Ishikawa (cell line): Measurements from ENCODE around the gene ATF6.

Experiments
- CEBPB ChIP-seq: IDR thresholded peaks from 2 replicates; pipeline ENCODE4 v1.6.1; 2012
- CREB1 ChIP-seq: IDR thresholded peaks from 2 replicates; pipeline ENCODE4 v1.6.1; 2012; ENCODE audit warnings: low read depth
- EP300 ChIP-seq: IDR thresholded peaks from 2 replicates; pipeline ENCODE4 v1.6.1; 2012; ENCODE audit warnings: borderline replicate concordance
- FOXM1 ChIP-seq: IDR thresholded peaks from 2 replicates; pipeline ENCODE4 v1.6.1; 2012; ENCODE audit warnings: low read depth, borderline replicate concordance
- RAD21 ChIP-seq: IDR thresholded peaks from 2 replicates; pipeline ENCODE4 v1.6.1; 2012; ENCODE audit warnings: low read depth
- TAF1 ChIP-seq: IDR thresholded peaks from 2 replicates; pipeline ENCODE4 v1.6.1; 2012; ENCODE audit warnings: low read depth, mild to moderate bottlenecking
- YY1 ChIP-seq: IDR thresholded peaks from 2 replicates; pipeline ENCODE4 v1.6.1; 2012; ENCODE audit warnings: low read depth
- TF ChIP-seq, protein P1 (sequence below): IDR thresholded peaks from 2 replicates; pipeline ENCODE4 v1.6.1; 2012; ENCODE audit warnings: low read depth, mild to moderate bottlenecking
- TF ChIP-seq, protein P2 (sequence below): IDR thresholded peaks from 2 replicates; pipeline ENCODE4 v1.6.1; 2012
- TF ChIP-seq, protein P3 (sequence below): IDR thresholded peaks from 2 replicates; pipeline ENCODE4 v1.6.1; 2012

DNA sequence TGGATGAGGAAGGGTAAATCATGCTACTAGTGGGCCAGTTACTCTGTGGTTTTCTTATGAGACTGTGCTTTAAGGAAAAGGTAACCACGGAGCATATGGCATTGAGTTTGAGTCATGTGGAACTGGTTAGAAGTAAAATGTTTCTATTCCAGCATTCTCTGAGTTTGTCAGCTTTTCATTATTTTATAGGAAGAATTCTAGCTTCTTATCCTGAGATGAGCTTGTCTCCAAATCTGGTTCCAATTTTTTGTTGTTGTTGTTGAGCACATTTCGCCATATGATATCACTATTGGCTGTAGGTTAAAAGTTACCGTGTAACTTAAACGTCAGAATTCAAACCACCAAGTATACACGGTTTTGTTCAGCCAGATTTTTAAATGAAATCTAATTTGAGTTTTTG lies 69.9 kb downstream of the ATF6 start:
- TF ChIP-seq, protein P1, sequence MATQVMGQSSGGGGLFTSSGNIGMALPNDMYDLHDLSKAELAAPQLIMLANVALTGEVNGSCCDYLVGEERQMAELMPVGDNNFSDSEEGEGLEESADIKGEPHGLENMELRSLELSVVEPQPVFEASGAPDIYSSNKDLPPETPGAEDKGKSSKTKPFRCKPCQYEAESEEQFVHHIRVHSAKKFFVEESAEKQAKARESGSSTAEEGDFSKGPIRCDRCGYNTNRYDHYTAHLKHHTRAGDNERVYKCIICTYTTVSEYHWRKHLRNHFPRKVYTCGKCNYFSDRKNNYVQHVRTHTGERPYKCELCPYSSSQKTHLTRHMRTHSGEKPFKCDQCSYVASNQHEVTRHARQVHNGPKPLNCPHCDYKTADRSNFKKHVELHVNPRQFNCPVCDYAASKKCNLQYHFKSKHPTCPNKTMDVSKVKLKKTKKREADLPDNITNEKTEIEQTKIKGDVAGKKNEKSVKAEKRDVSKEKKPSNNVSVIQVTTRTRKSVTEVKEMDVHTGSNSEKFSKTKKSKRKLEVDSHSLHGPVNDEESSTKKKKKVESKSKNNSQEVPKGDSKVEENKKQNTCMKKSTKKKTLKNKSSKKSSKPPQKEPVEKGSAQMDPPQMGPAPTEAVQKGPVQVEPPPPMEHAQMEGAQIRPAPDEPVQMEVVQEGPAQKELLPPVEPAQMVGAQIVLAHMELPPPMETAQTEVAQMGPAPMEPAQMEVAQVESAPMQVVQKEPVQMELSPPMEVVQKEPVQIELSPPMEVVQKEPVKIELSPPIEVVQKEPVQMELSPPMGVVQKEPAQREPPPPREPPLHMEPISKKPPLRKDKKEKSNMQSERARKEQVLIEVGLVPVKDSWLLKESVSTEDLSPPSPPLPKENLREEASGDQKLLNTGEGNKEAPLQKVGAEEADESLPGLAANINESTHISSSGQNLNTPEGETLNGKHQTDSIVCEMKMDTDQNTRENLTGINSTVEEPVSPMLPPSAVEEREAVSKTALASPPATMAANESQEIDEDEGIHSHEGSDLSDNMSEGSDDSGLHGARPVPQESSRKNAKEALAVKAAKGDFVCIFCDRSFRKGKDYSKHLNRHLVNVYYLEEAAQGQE = no peak
- TF ChIP-seq FOXM1 (no peak), EP300 (no peak), CEBPB (no peak), TAF1 (no peak), YY1 (no peak), RAD21 (no peak), CREB1 (no peak)
- TF ChIP-seq, protein P2, sequence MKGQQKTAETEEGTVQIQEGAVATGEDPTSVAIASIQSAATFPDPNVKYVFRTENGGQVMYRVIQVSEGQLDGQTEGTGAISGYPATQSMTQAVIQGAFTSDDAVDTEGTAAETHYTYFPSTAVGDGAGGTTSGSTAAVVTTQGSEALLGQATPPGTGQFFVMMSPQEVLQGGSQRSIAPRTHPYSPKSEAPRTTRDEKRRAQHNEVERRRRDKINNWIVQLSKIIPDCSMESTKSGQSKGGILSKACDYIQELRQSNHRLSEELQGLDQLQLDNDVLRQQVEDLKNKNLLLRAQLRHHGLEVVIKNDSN = no peak
- TF ChIP-seq, protein P3, sequence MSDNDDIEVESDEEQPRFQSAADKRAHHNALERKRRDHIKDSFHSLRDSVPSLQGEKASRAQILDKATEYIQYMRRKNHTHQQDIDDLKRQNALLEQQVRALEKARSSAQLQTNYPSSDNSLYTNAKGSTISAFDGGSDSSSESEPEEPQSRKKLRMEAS = no peak
